ENCODE data around the gene CNTNAP2.

DNA sequence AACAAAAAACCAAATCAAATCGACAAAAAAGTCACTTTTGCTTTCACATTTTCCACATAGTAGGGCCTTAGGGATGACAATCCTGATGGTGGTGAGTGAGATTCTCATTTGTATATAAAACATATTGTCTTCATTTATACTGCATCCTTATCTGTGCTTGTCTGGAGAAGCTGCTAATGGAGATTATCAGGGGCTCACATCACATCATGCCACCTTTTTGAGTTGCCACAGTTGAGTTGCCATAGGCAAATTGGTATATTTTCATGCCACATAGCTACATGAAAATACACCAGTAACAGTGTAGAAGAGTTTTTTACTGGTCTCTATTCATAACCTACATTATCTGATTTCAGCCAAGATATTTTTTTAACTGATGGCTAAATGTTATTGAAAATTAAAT, 85.3 kb downstream of the CNTNAP2 start:
- TF ChIP-seq, protein P1, sequence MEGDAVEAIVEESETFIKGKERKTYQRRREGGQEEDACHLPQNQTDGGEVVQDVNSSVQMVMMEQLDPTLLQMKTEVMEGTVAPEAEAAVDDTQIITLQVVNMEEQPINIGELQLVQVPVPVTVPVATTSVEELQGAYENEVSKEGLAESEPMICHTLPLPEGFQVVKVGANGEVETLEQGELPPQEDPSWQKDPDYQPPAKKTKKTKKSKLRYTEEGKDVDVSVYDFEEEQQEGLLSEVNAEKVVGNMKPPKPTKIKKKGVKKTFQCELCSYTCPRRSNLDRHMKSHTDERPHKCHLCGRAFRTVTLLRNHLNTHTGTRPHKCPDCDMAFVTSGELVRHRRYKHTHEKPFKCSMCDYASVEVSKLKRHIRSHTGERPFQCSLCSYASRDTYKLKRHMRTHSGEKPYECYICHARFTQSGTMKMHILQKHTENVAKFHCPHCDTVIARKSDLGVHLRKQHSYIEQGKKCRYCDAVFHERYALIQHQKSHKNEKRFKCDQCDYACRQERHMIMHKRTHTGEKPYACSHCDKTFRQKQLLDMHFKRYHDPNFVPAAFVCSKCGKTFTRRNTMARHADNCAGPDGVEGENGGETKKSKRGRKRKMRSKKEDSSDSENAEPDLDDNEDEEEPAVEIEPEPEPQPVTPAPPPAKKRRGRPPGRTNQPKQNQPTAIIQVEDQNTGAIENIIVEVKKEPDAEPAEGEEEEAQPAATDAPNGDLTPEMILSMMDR (conservative IDR thresholded peaks at IDR 0.05; ENCODE audit: low read depth, low read length), result no peak
- TF ChIP-seq POLR2A (IDR thresholded peaks at IDR 0.05; ENCODE audit: low read depth, low read length), result no peak
- no peak for TF ChIP-seq MXI1 (IDR thresholded peaks at IDR 0.05; ENCODE audit: borderline replicate concordance, low read depth, low read length)
- no peak for TF ChIP-seq RAD21 (IDR thresholded peaks at IDR 0.05; ENCODE audit: low read length)
- no peak for TF ChIP-seq NFE2L2 (IDR thresholded peaks at IDR 0.05; ENCODE audit: low read depth, low read length)
- no peak for TF ChIP-seq MAZ (IDR thresholded peaks at IDR 0.05; ENCODE audit: borderline replicate concordance, low read depth, low read length)
- no peak for TF ChIP-seq RCOR1 (IDR thresholded peaks at IDR 0.05; ENCODE audit: insufficient replicate concordance, low read length)
- TF ChIP-seq CHD1 (IDR thresholded peaks at IDR 0.05; ENCODE audit: low read depth, low read length), result no peak
- TF ChIP-seq CEBPB (IDR thresholded peaks at IDR 0.05; ENCODE audit: low read depth, low read length), result no peak
- no peak for TF ChIP-seq BHLHE40 (IDR thresholded peaks at IDR 0.05; ENCODE audit: low read depth, low read length)
- TF ChIP-seq, protein P2, sequence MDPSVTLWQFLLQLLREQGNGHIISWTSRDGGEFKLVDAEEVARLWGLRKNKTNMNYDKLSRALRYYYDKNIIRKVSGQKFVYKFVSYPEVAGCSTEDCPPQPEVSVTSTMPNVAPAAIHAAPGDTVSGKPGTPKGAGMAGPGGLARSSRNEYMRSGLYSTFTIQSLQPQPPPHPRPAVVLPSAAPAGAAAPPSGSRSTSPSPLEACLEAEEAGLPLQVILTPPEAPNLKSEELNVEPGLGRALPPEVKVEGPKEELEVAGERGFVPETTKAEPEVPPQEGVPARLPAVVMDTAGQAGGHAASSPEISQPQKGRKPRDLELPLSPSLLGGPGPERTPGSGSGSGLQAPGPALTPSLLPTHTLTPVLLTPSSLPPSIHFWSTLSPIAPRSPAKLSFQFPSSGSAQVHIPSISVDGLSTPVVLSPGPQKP (IDR thresholded peaks at IDR 0.05; ENCODE audit: borderline replicate concordance, low read depth, low read length), result no peak
